Hepatocyte (in vitro differentiated cells): ENCODE measurements around the gene TLE6. TPM values are rescaled to one million over a fixed set of nuclear protein-coding genes. Genes with fewer than 3 reads are reported as not detected.
"Not testable (repeated sequence)": the region's sequence is repeated elsewhere in the genome, so short reads cannot be mapped to it uniquely, and the experiment has no call there.

ENCODE experiments used
- DNase-seq: peaks from one replicate; pipeline ENCODE4 v3.0.0-alpha.2; 2016; ENCODE audit warnings: low spot score
- H2AFZ ChIP-seq: fragments of 200-600 bp; sonication (generic); 2 replicates; pipeline ENCODE4 v1.6.0; 2016; ENCODE audit warnings: antibody characterized with exemption, mild to moderate bottlenecking
- H3K27ac ChIP-seq: fragments of 200-600 bp; sonication (generic); 2 replicates; pipeline ENCODE4 v1.5.1; 2016; ENCODE audit warnings: mild to moderate bottlenecking
- H3K27me3 ChIP-seq: fragments of 200-600 bp; sonication (generic); 2 replicates; pipeline ENCODE4 v1.6.1; 2016
- H3K36me3 ChIP-seq: fragments of 200-600 bp; sonication (generic); replicated peaks from 2 replicates; pipeline ENCODE4 v1.5.1; 2016; ENCODE audit warnings: low read depth; ENCODE audit not compliant: insufficient read depth
- H3K4me1 ChIP-seq: fragments of 200-600 bp; sonication (generic); 2 replicates; pipeline ENCODE4 v1.5.1; 2016; ENCODE audit warnings: mild to moderate bottlenecking, moderate library complexity; ENCODE audit not compliant: insufficient read depth
- H3K4me2 ChIP-seq: fragments of 200-600 bp; sonication (generic); 2 replicates; pipeline ENCODE4 v1.6.0; 2016
- H3K4me3 ChIP-seq: fragments of 200-600 bp; sonication (generic); 2 replicates; pipeline ENCODE4 v1.5.1; 2016; ENCODE audit warnings: mild to moderate bottlenecking
- H3K79me2 ChIP-seq: fragments of 200-600 bp; sonication (generic); 2 replicates; pipeline ENCODE4 v1.6.0; 2017; ENCODE audit warnings: mild to moderate bottlenecking
- H3K9me2 ChIP-seq: fragments of 200-600 bp; sonication (generic); replicated peaks from 2 replicates; pipeline ENCODE4 v1.6.0; 2017; ENCODE audit warnings: mild to moderate bottlenecking; ENCODE audit not compliant: insufficient read depth
- H3K9me3 ChIP-seq: fragments of 200-600 bp; sonication (generic); 2 replicates; pipeline ENCODE4 v1.5.1; 2016; ENCODE audit warnings: low read depth, mild to moderate bottlenecking
- H4K20me1 ChIP-seq: fragments of 200-600 bp; sonication (generic); 2 replicates; pipeline ENCODE4 v1.6.0; 2016; ENCODE audit warnings: mild to moderate bottlenecking; ENCODE audit not compliant: insufficient read depth, poor library complexity, severe bottlenecking
- CTCF ChIP-seq: fragments of 200-600 bp; sonication (generic); IDR thresholded peaks from 2 replicates; pipeline ENCODE4 v1.5.1; 2016; ENCODE audit warnings: antibody characterized with exemption, mild to moderate bottlenecking; ENCODE audit not compliant: poor library complexity
- EZH2 ChIP-seq: fragments of 200-600 bp; sonication (generic); IDR thresholded peaks from 2 replicates; pipeline ENCODE4 v1.6.1; 2016; ENCODE audit warnings: antibody characterized with exemption, mild to moderate bottlenecking, borderline replicate concordance
- EZH2phosphoT487 ChIP-seq: fragments of 200-600 bp; sonication (generic); IDR thresholded peaks from one replicate; pipeline ENCODE4 v1.6.1; 2018; ENCODE audit warnings: antibody characterized with exemption, mild to moderate bottlenecking, low read depth, moderate library complexity; ENCODE audit not compliant: unreplicated experiment, severe bottlenecking
- WGBS: methylation state at CpG from one replicate; pipeline ENCODE4 v1.1.6; 2016; ENCODE audit warnings: low lambda C conversion rate; ENCODE audit errors: missing lambda C conversion rate; 5-methylcytosine and 5-hydroxymethylcytosine counted together
- polyA plus RNA-seq: library from polyadenylated mRNA; unstranded; fragments of >200 nt; fragmentation: Nextera tagmentation; extraction: Ambion mirVana; gene quantifications from 2 replicates; pipeline ENCODE4 v1.2.1, GENCODE V29; 2016
- total RNA-seq: library from RNA; depleted of rRNA; stranded (reverse); fragments of >200 nt; gene quantifications from 2 replicates; pipeline ENCODE4 v1.2.3, GENCODE V29; 2014

TLE6 gene
- total and polyA plus RNA-seq, 2 experiments from 2014 or later = 1.2 to 4.7 TPM

DNA sequence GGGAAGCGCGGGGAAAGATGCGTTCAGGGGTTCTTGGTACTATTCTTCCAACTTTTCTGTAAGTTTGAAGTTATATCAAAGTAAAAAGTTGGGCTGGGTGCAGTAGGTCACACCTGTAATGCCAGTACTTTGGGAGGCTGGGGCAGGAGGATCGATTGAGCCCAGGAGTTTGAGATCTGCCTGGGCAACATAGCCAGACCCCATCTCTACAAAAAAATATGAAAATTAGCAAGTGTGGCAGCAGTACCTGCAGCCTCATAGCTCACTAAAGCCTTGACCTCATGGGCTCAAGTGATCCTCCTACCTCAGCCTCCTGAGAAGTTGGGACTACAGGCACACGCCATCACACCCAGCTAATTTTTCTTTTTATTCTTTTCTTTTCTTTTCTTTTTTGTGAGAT lies 20.2 kb upstream of the TLE6 start:
- H3K4me3 ChIP-seq = no peak overlapping the region
- H3K9me3 ChIP-seq = no peaks in the 10 kb centered on the region
- H3K27ac ChIP-seq = no peak overlapping the region
- H2AFZ ChIP-seq = no peak overlapping the region
- no peak overlapping the region for H3K4me2 ChIP-seq
- H4K20me1 ChIP-seq = no peaks in the 10 kb centered on the region
- no peaks in the 10 kb centered on the region for H3K36me3 ChIP-seq
- TF ChIP-seq CTCF = no peak
- TF ChIP-seq EZH2 = no peak
- no peak for TF ChIP-seq EZH2phosphoT487
- no peaks in the 10 kb centered on the region for H3K9me2 ChIP-seq
- WGBS = 98% methylated on average over 5 of the region's 5 CpGs
- no peaks in the 10 kb centered on the region for H3K27me3 ChIP-seq
- H3K79me2 ChIP-seq = no peaks in the 10 kb centered on the region
- no peak for DNase-seq
- H3K4me1 ChIP-seq = peaks cover 3% of the 10 kb centered on the region

DNA sequence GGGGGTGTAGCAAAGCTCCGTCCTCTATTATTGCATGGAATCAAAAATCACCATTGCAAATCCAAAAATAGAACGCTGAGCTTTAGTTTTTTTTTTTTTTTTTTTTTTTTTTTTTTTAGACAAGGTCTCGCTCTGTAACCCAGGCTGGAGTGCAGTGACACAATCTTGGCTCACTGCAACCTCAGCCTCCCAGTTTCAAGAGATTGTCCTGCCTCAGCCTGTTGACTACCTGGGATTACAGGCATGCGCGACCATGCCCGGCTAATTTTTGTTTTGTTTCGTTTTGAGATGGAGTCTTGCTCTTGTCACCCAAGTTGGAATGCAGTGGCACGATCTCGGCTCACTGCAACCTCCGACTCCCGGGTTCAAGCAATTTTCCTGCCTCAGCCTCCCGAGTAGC lies 17.2 kb upstream of the TLE6 start:
- H3K9me3 ChIP-seq = no peaks in the 10 kb centered on the region
- WGBS = 90% methylated on average over 11 of the region's 12 CpGs
- H4K20me1 ChIP-seq = no peaks in the 10 kb centered on the region
- no peak overlapping the region for H3K27ac ChIP-seq
- no peak overlapping the region for H3K4me2 ChIP-seq
- DNase-seq = no peak
- no peak overlapping the region for H2AFZ ChIP-seq
- no peaks in the 10 kb centered on the region for H3K36me3 ChIP-seq
- H3K79me2 ChIP-seq = no peaks in the 10 kb centered on the region
- no peak for TF ChIP-seq EZH2
- no peak for TF ChIP-seq EZH2phosphoT487
- TF ChIP-seq CTCF = no peak
- no peak overlapping the region for H3K4me3 ChIP-seq
- no peaks in the 10 kb centered on the region for H3K4me1 ChIP-seq
- no peaks in the 10 kb centered on the region for H3K9me2 ChIP-seq
- H3K27me3 ChIP-seq = no peaks in the 10 kb centered on the region

DNA sequence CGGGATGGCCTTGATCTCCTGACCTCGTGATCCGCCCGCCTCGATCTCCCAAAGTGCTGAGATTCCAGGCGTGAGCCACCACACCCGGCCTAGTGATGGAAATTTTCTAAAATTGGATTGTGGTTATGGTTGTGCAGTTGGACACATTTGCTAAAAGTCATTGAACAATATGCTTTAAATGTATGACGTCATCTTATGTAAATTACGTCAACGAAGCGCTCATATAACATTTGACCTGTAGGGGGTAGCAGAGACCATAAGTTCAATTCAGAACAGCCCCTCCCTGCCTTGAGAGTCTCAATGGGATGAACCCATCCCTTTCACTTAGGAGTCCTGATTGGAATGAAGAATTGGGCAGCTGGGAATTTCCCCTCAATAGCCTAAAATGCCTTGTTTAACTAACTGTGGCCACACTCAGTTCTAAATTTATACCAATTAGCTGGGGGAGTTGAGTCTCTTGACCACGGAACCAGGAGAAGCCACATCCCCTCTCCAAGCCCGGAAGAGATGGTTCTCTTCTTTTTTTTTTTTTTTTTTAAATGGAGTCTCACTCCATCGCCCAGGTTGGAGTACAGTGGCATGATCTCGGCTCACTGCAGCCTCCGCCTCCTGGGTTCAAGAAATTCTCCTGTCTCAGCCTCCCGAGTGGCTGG lies 15.2 kb upstream of the TLE6 start:
- peak; percentile 93 for DNase-seq
- no peaks in the 10 kb centered on the region for H3K9me3 ChIP-seq
- H3K9me2 ChIP-seq = no peaks in the 10 kb centered on the region
- H3K27ac ChIP-seq = no peak overlapping the region
- TF ChIP-seq EZH2 (no peak), EZH2phosphoT487 (no peak), CTCF (peak; percentile 85)
- no peak overlapping the region for H3K4me2 ChIP-seq
- WGBS = 51% methylated on average over 17 of the region's 17 CpGs
- H2AFZ ChIP-seq = no peak overlapping the region
- H3K36me3 ChIP-seq = no peaks in the 10 kb centered on the region
- H4K20me1 ChIP-seq = no peaks in the 10 kb centered on the region
- H3K27me3 ChIP-seq = no peaks in the 10 kb centered on the region
- H3K79me2 ChIP-seq = no peaks in the 10 kb centered on the region
- no peaks in the 10 kb centered on the region for H3K4me1 ChIP-seq
- no peak overlapping the region for H3K4me3 ChIP-seq

DNA sequence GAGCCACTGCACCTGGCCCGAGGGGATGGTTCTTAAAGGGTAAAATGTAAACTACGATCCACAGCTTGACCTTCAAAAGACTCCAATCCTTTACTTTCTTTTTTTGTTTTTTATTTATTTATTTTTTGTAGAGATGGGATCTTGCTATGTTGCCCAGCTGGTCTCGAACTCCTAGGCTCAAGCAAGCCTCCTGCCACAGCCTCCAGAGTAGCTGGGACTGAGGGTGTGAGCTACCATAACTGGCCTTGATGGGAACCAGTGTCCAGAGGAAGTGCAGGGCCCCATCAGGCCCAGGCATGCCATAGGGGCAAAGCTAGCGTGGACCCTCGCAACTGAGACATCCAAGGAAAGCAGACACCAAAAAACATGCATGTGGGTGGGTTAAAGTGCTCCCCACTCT lies 14.2 kb upstream of the TLE6 start:
- Histone ChIP-seq H3K79me2 (no peaks in the 10 kb centered on the region), H3K9me3 (no peaks in the 10 kb centered on the region), H3K27ac (no peak overlapping the region), H3K9me2 (no peaks in the 10 kb centered on the region), H3K4me1 (no peaks in the 10 kb centered on the region), H4K20me1 (no peaks in the 10 kb centered on the region), H3K4me2 (no peak overlapping the region), H3K36me3 (no peaks in the 10 kb centered on the region), H2AFZ (no peak overlapping the region), H3K27me3 (no peaks in the 10 kb centered on the region), H3K4me3 (no peak overlapping the region)
- DNase-seq = no peak
- WGBS = 87% methylated on average over 5 of the region's 5 CpGs
- no peak for TF ChIP-seq EZH2phosphoT487

DNA sequence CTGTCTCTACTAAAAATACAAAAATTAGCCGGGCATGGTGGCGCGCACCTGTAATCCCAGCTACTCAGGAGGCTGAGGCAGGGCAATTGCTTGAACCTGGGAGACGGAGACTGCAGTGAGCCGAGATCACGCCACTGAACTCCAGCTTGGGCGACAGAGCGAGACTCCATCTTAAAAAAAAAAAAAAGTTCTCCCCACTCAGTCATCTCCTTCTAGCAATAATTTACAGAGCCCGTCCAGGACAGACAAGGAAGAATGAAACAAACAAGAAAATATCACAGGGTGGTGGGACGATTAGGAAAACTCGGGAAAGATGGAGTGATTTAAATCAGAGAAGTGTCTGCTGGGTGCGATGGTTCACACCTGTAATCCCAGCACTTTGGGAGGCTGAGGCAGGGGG lies 13.7 kb upstream of the TLE6 start:
- H3K27ac ChIP-seq, H3K36me3 ChIP-seq, H3K9me2 ChIP-seq, H3K4me2 ChIP-seq, H3K27me3 ChIP-seq, H3K79me2 ChIP-seq, H3K4me1 ChIP-seq, DNase-seq, H4K20me1 ChIP-seq, H3K4me3 ChIP-seq, H2AFZ ChIP-seq, H3K9me3 ChIP-seq: not testable (repeated sequence)
- WGBS = 88% methylated on average over 12 of the region's 12 CpGs
